ENCODE measurements around the gene CEND1. TPM values are rescaled to one million over a fixed set of nuclear protein-coding genes. Genes with fewer than 3 reads are reported as not detected.

Gene CEND1
- total RNA-seq, 1 donor from 2014 or later = 5.9 TPM

DNA sequence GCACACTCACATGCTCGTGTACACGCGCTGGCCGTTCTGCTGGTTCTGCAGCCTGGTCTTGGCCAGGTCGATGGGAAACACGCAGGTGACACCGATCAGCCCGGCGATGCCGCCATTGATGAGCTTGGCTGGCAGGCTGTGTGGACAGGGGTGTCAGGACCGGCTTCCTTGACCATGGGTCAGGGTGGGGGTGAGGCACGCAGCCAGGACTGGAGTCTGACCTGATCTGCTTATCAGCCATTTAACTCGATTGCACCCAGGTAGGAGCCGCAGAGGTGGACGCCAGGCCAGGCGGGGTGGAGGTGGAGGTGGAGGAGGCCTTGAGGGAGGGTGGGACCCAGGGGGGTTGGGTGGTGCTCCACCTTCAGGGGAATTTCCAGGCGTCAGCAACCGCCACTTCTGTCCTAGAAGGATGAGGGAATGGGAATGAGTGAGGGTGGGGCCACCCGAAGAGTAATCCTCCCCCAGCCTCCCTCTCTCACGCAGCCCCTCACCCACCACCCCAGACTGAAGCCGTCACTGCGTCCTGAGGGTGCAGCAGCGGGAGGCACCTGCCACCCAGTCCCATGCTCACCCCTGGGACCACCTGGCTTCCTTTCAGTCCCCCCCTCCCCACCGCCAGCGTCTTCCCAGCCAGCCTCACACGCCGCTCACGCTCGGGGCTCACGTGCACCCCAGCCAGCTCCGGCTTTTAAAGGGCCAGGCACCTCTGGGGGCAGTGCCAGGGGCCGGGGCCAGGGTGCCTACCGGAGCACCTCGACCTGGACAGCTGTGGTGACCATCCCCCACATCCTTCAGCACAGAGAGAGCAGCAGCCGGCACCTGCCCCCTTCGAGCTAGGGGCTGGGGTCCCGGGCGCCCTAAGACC, 5.1 kb upstream of the CEND1 start:
- DNase-seq = no peak

DNA sequence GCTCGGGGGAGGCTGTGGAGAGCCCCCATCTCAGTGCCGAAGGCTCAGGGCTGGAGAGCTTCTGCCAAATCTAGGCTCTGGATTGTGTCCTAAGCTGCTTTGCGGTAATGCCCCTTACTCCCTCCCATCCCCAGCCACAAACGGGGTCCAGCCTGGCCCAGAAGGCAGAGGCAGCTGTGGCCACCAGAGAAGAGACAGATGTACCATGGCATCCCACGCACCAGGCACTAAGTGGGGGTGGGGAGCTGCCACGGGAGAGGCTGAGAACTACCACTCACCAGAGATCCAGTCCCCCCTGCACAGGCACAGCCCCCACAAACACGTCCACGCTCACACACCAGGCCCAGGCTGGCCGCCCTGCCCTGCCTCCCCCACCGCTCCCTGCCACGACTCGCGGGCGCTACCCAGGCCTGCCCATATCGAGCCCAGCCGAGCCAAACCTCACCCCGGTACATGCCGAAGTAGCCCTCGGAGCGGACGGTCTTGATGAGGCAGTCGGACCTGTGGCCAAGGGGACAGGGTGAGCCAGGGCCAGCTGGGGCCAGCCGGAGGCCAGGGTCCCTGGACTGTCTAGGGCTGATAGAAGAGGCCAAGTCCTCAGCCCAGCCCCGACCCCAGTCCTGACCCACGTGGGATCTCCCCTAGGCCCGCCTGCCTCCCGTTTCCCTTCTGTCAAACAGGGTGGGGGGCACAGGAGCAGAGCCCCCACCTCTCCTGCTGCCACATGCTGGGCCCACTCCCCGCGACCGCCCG, 4.3 kb upstream of the CEND1 start:
- no peak for DNase-seq

GRCh38 chr11:793556-793955, 3.7 kb upstream of the CEND1 start:
- DNase-seq = no peak

DNA sequence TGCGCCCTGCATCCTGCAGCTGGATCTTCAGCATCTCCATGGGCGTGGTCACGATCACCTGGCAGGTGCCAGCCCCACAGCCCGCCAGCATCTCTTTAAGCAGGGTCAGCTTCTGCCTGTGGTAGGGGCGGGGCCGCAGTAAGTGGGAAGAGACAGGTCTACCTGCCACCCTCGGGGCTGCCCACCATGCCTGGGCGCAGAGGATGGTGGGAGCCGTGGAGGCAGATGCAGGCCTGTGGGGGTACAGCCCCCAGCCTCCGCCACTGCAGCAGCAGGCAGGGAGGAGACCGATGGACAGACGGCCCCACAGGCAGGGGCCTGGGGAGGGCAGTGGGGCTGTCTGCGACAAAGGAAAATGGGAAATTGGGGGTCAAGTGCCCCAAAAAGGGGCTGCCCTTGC, 3.0 kb upstream of the CEND1 start:
- DNase-seq = no peak

DNA sequence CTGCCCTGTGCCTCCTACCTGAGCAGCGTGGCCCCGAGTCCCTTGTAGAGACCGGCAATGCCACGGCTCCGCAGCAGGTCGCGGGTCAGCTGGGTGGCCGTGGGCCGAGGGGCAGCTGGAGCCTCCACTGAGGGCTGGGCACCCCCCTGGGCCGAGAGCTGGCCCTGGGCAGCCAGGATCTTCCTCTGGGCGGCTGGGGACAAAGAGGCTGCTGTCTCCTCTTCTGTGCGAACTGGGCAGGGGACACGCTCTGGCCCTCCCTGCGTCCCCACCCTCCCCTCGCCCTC, 2.6 kb upstream of the CEND1 start:
- no peak for DNase-seq

- no peak for DNase-seq
These were observed 2.0 kb upstream of the CEND1 start for GRCh38 chr11:791658-792534.

- no peak for DNase-seq
These were observed 1.1 kb upstream of the CEND1 start for GRCh38 chr11:790721-791564.

- DNase-seq = no peak
These were observed 643 bp downstream of the CEND1 start for GRCh38 chr11:788953-789940.

DNA sequence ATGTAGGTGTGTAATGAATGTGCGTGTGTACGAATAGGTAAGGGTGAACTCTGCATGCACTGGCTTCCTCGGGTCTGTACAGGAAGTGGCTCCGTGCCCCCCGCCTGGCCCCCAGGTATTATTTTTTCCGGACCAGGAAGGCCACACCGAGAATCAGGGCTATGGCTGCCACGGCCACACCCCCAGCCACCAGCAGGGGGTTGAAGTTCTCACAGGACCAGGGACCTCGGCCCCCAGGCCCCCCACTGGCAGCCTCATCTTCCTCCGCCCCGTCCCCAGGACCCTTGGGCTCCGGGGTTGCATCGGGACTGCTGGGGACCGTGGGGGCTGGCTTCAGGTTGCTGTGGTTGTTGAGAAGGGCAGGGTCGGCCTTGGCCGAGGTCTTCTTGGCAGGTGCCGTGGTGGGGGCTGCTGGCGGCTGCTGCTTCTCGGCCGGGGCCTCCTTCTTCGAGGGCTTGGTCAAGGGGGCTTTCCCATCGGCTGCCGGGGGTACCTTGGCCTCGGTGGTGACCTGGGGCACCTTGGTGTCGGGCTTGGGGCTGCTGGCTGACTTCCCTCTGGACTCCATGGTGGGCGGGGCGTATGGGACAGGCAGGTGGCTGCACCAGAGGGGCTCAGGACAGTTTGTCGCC, 1.8 kb downstream of the CEND1 start:
- DNase-seq = no peak

- no peak for DNase-seq
These were observed 2.7 kb downstream of the CEND1 start for GRCh38 chr11:787084-787675.

- no peak for DNase-seq
These were observed 3.4 kb downstream of the CEND1 start for GRCh38 chr11:786235-787083.

DNA sequence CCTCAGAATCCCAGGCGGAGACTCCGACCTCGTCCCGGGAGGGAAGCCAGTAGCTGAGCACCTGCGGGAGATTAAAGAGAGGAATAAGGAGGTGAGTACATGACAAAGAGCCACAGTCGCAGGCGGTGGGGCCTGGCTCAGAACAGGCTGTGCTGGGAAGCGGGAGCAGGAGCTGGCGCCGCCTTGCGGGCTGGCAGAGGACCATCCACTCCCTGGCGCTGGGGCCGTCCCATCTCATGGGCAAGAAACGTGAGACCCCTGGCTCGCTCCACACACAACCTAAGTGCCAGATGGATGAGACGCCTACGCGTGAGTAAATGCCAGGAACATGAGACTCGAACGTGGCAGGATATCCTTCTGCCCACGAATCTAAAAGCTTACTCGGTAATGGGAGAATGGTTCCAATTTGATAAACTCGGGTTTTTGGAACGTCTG, 6.3 kb downstream of the CEND1 start:
- peak; percentile 89 for DNase-seq

DNA sequence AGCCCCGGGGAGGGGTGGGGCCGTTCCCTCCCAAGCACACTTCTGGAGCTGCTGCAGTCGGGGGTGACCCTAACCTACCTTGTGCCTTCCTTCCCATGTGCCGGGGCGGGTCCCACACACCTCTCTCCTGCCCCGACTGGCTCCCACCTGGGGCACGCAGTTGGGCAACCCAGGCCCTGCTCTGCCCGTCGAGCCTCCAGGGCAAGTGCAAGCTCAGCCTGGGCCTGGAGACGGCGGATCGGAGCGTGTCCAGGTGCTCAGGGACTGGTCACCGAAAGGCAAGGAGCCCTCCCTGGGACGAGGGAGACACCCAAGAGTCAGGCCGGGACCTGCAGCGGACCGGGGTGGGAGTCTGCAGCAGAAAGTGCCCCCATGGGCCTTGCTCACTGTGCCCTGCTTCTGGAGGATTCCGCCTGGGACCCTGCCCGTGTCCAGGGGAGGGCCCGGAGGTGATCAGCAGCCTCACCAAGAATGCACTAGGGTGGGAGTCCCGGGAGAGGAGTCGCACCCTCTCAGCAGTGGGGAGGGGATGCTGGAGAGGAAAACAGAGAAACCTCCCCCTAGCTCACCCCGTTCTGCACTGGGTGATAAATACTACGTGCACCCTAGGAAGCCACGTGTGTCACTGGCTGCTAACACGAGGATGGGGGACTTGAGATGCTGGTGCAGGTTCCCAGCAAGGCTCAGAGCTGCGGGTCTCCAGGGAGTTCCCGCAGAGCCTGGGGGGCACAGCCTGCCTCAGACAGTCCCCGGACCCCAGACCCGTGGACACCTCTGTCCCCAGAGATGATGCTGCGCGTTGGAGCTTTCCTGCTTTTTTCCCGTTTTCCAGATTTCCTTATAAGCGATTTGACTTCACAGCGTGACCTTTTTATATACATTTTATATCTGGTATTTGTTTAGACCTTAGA, 7.4 kb downstream of the CEND1 start:
- no peak for DNase-seq

DNA sequence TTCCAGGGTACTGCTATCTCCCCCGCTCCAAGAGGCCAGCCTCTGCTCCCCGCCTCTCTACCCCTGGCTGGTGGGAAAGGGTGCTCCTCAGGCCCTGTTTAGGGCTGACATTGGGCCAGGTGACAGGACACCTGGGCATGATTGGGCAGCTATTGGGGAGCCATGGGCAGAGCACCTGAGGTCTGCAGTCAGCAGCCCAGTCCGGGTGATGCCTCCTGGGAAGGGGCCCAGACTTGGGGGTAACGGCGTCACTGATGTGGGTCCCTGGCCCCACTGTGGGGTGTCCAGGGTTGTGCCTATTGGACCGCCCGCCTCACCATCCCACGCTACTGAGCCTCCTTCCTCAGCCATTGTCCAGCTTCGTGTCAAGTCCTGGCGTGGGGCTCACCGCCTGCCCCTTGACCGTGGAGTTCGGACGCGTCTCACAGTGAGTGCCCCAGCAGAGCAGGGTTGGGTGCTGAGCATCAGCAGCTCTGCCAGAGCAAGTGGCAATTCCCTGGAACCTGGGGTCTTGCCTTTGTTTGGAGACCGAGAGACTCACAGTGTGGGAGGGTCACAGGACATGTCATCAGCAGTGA, 9.8 kb downstream of the CEND1 start:
- no peak for DNase-seq

DNA sequence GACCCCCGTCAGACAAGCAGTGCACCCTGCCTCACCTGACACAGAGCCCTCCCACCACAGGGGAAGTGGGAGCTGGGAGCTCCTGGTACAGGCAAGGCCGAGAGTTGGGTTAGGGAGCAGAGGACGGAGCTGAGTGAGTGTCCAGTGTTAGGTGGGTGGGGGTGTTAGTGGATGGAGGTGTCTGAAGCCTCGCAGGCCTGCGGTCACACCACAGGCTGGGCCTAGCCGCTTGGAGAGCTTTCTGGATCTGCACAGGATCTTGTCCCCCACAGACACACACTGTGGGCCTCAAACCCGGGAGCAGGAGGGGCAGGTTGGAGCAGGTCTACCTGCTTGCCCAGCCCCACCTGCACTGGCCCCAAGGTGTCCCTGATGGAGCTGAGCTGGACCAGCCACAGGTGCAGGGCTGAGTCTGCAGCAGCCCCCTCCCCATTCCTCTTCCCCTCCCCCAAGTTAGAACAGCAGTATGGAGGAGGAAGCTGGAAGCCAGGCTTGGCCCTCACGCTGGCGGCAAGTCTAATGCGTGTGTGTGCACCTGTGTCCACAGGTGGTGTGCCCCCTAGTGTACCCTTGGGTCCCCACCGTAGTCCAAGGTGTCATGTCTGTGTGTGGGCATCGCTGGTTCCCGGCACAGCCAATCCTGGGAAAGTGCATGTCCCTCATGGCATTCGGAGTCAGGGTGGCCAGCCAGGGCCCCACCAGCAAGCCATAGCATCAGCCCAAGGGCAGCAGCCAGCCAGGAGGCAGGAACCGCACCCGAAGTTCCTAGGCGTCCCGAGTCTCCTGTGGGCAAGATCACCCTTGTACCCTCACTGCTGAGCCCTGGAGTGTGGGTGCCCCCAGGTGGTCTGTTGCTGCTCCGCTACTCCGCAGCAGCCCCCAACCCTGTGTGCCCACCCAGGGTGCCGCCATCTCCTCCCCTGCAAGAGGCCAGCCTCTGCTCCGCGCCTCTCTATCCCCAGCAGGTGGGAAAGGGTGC, 10.6 kb downstream of the CEND1 start:
- no peak for DNase-seq
